Liver (tissue), 3 donors: ENCODE data around the gene YIPF5.
A peak's percentile ranks its signal among the peaks of the same experiment; 100 is the strongest.

Source experiments
- JUND ChIP-seq, 2 donors: IDR thresholded peaks; 2 replicates each; pipeline ENCODE4 v1.6.1; 2016; ENCODE audit warnings: antibody characterized with exemption in 2 of 2
- RAD21 ChIP-seq, 2 donors: IDR thresholded peaks; 2 replicates each; pipeline ENCODE4 v1.6.1; 2016; ENCODE audit warnings: antibody characterized with exemption in 2 of 2, mild to moderate bottlenecking in 2 of 2
- TF ChIP-seq, protein P1 (sequence below): fragments of 150-350 bp; IDR thresholded peaks from 2 replicates; pipeline ENCODE4 v1.5.1; 2017; ENCODE audit warnings: improper control_type of control experiment, low read depth, low read length; ENCODE audit not compliant: missing input control
- donor health status: healthy.
- donor health status: healthy.

DNA sequence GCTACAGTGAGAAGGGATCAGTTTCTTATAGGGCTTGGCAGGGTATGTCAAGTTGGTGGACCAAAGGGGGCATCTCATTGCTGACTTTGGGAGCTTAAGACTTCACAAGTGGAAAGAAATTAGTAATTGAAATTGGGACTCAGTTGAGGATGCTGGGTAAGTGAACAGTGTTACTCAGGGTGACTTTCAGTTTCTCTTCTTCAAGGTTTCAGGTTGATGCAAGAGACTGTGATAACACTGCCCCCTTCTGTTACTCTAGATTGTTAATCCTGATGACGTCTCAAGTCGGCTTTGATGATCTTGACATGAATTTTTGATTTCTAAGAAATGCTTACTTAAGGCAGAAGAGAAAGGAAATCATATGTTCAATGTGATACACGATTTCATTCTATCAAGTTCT is 21.5 kb upstream of the YIPF5 start:
- TF ChIP-seq, protein P1, sequence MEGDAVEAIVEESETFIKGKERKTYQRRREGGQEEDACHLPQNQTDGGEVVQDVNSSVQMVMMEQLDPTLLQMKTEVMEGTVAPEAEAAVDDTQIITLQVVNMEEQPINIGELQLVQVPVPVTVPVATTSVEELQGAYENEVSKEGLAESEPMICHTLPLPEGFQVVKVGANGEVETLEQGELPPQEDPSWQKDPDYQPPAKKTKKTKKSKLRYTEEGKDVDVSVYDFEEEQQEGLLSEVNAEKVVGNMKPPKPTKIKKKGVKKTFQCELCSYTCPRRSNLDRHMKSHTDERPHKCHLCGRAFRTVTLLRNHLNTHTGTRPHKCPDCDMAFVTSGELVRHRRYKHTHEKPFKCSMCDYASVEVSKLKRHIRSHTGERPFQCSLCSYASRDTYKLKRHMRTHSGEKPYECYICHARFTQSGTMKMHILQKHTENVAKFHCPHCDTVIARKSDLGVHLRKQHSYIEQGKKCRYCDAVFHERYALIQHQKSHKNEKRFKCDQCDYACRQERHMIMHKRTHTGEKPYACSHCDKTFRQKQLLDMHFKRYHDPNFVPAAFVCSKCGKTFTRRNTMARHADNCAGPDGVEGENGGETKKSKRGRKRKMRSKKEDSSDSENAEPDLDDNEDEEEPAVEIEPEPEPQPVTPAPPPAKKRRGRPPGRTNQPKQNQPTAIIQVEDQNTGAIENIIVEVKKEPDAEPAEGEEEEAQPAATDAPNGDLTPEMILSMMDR, result peak; percentile 21
- TF ChIP-seq JUND (IDR thresholded peaks at IDR 0.05) (no peak), RAD21 (IDR thresholded peaks at IDR 0.05) (peak; percentile 52 to 60)
